C1 segment of cervical spinal cord (tissue), 14 donors: ENCODE data around the gene CFAP61.

Source experiments
- DNase-seq, 14 donors: peaks; one replicate each; lab custom pipeline; 2025; lab: John Stamatoyannopoulos, UW

Gene CFAP61

DNA sequence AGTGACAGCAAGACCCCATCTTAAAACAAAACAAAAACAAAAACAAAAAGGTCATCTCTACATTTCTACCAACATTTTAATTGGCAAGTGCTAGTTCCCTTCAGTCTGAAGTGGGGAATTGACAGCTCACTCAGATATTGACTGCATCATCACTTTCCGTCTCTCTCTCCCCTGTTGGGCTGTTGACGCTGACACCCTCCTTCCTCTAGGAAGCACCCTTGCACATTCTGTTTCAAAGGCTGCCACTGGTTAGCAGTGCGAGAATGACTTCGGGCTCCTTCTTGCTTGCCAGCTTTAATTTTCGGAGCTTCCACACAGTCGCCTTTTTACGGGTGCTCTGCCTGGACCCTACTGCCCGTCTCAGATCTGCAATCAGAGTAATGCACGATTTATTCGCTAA, 218.9 kb downstream of the CFAP61 start:
- DNase-seq = no peak

DNA sequence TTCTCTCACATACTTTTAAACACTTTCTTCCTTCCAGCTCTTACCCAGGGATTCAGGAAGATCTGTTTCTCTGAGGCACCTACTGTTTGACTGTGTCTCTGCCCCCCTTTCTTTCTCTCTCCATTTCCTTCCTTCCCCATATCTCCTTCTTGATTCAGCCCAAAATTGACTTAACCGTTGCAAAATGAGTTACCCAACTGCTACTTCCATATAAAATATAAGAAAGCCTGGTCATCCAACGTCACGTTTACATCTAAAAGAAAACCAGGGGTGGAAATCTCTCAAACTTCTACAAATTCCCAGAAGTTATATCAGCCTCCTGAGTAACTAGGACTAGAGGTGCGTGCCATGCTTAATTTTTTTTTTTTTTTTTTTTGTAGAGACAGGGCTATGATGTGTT, 220.4 kb downstream of the CFAP61 start:
- DNase-seq = no peak

DNA sequence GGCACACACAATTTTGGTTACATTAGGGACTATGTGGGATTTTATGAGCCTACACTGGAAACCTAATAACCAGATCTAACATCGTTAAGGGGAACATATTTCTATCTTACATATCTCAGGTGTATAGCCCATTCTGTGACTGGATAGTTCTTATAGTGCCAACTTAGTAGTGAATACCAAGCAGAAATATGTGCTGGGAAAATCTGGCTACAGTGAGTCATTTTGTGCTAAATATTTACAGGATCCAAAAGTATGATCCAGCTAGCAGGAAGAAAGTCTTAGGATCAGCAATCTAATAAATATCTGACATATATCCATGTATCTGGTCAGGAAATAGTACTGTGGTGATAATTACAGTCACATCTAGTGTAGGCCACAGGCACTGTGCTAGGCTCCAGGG, 221.0 kb downstream of the CFAP61 start:
- DNase-seq = no peak

DNA sequence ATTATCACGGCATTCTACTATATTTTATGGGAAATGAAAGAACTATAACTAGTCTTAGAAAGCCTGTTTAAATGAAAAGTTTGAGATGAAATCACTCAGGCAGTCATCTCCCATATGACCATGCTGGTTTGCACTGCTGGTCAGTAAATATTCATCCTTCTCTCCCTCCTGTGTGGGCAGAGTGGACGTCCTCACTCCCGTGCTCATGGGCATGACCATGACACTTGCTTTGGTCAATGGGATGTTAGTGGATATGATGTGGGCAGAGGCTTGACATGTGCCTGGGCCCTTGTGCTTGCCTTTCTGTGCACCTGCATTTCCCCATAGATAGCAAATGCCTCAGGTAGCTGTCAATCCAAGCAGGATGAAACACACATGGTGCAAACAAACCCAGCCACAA, 222.5 kb downstream of the CFAP61 start:
- DNase-seq = no peak

DNA sequence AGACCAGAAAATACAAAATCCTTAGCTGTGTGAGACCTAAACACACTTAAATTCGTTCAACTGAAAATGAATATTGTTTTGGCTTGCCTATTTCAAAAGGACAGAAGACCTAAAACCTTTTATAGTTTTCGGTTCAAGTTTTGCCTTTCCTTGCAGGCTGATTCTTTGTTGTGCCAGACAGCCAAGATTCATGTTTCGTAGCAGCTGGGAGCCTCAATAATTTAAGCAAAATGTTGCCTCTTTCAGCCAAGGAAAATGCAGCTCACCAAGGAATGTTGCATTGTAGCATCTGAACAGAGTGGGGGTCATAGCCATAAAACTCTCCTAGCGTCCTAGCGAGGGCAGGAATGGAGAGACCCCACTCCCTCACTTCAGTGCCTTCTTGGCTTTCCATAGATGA, 223.3 kb downstream of the CFAP61 start:
- no peak for DNase-seq

DNA sequence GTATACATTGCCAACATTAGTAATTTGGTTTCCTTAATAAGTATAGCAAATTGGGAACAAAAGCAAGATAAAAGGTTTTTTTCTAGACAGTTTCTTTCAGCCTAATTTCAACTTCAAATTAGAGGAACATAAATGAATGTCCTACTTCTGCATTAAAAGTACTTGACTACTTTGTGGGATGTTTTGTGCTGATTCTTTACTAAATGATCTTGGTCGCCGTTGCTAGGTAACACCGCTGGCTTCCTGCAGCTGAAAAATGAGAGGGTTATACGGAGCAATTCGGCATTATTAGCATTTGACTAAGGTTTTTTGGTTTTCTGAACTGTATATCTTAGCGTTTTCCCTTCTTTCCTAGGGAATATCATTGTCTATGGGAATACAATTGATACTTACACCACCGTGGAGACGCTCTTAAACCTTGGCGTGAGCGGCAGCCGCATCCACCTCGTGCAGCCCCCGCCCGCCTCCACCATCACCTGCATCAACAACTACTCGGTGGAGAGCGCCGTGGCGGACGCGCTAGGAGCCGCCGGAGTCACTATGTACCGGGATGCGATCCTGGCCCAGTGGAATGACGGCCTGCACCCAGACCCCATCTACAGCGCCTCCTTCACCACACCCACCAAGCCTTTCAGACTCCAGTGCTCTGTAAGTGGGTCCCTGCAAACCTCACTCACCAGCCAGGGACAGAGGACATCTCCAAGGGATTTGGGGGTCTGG, 224.6 kb downstream of the CFAP61 start:
- DNase-seq = no peak

DNA sequence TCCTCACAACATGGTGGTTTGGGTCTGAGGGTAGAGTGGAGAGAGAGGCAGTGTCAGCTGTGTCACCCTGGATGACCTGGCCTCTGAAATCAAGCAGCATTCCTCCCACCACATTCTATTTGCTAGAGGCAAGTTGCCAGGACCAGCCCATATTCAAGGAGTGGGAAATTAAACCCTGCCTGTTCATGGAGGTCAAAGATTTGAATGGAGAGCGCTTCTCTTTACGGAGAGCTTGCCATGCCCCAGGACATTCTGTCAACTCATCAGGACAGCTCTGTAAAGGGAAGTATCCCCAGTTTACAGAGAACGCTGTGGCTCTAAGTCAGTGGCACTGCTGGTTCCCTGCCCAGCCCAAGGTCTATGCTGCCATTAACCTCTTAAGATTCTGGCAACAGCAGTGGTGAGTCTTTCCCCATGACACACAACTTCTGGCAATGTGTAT, 225.6 kb downstream of the CFAP61 start:
- no peak for DNase-seq

DNA sequence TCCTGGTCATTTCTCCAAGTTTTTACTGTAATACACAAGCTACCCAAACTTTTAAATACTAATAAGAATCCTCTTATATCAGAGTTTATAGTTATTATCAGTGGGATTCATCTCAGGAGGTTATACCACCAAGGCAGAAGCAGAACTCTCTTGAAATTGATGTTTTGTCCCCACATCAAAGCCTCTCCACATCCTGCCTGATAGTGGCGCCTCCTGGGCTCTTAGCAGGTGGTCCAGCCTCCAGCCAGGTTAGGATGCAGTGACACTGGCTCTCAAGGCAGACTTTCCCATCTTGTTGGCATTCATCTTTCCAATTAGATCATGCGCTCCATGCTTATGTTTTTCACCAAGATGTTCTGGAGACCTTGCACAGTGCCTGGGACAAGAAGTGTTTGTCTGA, 233.7 kb downstream of the CFAP61 start:
- DNase-seq = no peak

DNA sequence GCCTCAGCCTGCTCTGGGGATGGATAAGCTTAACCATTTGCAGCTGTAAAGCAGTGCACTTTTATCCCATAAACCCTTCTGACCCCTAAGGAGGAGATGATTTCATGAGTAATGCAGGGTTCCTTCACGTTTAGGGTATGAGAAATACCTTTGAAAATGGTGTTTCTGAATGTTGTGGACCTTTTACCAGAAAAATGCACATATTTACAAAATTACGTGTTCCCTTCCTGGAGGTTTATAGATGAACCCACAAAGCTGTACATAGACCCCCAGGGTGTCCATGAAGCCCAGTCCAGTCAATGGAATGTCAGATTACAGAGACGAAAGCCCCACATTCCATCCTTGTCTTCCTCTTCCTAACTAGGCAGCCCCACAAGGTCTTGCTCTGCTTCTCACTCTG, 237.0 kb downstream of the CFAP61 start:
- DNase-seq = no peak

DNA sequence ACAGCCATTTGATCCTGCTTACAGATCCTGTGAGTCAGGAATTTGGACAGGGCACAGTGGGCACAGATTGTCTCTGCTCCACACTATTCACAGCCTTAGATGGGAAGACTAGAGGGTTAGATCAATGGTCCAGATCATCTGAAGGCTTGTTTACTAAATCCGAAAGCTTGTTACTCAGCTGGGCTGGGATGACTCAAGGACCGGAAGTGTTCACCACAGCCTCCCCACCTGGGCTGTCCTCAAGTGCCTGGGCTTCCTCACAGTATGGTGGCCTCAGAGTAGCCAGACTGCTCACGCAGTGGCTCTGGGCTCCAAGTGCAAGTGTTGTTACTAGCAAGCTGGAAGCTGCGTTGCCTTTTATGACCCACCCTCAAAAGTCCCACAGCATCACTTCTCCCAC, 240.1 kb downstream of the CFAP61 start:
- DNase-seq = no peak

DNA sequence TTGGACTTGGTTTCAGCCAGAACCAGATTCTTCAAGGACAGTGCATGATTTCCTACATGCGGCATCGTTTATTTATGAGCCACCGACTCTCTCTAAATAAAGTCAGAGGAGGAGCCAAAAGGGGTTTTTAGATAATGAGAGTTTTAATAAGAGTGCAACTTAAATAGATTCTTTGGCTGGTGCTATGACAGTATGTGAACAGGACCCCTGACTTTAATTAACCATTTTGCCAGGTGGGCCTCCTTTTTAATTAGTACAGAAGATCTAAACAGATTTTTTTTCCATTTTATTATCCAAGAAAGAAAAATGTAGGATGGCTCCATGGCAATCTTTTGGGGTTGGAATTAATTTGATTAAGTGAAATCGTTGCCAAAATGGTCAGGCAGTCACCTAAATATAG, 240.8 kb downstream of the CFAP61 start:
- DNase-seq = no peak

DNA sequence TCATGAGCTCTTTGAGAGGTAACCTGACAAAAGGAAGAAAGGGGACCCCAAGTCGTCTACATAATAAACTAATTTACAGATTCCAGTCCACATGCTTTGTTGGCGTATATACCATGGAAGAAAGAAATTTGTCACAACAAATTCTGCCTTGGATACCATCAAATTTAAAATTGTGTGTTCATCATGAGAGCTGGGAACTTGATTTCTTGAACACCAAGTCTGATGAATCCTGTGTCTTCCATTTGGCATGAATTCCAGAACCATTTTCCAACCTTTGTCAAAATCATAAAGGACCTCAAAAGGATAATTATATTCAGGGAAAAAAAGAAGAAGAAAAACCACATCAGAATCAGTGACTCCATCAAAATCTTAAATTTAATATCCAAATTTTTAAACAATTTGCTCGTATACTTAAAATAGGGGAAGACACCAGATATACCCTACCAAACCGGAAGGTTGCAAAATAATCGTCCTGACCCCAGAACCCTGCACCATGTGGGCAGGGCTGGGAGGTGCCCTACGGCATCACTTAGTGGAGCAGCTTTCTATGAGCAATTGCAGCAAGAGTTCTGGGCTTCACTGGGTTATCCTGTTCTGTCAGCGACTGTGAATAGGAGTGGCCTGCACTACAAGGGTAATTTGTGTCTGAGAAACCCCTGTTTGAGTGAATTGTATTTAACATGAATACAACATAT, 241.5 kb downstream of the CFAP61 start:
- no peak for DNase-seq

DNA sequence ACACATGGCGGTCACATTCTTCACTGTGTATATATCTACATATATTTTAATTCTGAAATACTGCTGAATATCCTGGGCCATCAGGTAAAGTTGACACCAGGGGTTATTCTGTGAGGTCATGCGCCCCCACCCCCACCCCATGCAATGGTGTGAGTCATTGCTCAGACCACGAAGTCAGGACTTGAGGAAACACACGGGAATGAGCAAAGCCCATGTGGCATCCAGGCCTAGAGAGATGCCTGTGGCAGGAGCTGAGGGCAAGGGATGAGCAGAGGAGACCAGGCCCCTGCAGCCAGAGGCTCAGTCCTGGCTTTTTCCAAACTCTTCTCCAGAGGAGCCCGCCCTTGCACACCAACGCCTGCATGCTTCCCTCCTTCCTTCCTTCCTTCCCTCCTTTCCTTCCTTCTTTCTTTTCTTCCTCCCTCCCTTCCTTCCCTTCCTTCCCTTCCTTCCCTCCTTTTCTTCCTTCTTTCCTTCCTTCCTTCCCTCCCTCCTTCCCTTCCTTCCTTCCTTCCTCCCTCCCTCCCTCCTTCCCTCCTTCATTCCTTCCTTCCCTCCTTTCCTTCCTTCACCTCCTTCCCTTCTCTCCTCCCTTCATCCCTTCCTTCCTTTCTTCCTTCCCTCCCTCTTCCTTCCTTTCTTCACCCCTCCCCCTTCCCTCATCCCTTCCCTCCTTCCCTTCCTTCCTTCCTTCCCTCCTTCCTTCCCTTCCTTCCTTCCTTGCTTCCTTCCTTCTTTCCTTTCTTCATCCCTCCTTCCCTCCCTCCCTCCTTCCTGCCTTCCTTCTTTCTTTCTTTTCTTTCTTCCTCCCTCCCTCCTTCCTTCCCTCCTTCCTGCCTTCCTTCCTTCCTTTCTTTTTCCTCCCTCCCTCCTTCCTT, 243.5 kb downstream of the CFAP61 start:
- DNase-seq = no peak

DNA sequence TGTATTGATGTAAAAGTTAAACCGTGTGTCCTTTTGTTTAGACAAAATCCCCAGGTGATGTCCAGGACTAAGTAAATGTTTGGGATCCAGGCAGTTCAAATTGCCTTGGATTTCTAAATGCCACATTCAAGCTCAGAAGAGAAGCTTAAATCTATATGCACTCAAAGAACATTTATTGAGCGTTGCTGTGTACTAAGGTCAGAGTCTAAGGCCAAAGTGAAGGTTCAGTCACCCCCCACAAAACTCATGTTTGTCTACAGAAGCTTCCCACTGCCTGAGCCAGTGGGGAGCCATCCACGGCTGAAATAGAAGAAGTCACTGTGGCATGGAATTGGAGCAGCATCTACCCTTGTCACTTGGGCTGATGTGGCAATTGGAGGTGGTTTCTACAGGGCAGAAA, 244.8 kb downstream of the CFAP61 start:
- DNase-seq = no peak

DNA sequence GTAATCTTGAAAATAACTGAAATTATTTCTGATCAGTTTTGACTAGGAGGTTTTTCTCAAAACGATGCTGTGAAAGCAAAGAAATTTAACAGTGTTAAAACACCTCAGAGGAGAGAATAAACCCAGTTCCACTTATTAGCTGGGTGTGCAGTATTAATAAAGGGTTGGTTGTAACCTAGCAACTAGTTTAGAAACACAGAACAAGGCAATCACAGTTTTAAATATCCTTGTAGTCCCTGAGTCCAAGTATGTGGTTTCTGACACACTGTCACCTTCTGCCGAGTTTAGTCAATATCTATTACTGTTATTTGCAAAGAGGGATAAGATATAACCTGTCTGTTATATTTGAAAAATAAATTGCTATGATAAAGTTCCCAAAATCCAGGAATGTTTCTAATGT, 245.4 kb downstream of the CFAP61 start:
- DNase-seq = no peak

DNA sequence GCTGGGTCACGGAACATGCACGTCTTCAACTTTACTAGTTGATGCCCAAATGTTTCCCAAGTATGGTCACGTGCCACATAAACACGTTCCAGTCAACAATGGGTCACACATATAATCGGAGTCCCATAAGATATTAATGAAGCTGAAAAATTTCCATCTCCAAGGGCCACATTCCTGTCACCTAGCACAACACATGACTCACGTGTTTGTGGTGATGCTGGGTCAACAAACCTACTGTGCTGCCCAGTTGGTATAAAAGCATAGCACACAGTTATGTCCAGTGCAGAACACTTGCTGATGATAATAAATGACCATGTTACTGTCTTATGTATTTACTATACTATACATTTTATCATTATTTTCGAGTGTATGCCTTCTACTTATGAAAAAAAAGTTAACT, 247.6 kb downstream of the CFAP61 start:
- DNase-seq = no peak

DNA sequence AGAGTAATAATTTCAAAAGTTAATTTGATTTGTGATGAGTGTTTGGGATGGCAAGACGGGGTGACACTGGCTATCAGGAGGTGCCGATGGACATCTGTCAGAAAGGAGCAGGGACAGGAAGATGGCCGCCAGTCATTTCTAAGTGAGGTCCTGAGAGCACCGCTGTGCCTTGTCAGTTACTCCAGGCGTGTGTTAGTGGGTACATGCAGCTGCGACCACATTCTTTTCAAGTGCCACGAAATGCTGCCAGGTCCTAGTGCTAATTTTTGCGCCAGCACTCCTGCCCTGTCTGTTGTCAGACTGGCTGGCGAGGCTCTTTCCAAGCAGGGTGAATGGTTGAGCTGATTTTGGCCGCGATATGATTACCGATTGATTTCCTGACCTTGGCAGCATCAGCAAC, 251.0 kb downstream of the CFAP61 start:
- no peak for DNase-seq

DNA sequence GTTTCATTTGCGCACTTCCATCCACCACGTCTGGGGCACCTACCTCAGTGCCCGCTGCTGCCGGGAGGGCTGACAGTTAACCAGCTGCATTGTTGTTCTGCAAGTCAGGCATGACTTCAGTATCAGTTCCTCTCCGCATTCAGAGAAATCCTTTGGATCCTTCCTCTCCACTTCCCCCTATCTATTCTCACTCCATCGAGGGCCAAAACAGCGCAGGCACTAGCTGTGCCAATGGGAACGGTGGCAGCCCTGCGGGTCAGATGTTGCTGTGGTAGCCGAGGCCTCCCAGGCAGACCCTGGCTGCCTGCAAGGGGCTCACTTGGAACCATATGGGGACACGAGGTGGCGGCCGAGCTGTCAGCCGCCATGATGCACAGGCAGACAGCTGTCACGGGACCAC, 251.4 kb downstream of the CFAP61 start:
- peak in 8 of 14 donors; percentile 2 to 32 (median 14) for DNase-seq

DNA sequence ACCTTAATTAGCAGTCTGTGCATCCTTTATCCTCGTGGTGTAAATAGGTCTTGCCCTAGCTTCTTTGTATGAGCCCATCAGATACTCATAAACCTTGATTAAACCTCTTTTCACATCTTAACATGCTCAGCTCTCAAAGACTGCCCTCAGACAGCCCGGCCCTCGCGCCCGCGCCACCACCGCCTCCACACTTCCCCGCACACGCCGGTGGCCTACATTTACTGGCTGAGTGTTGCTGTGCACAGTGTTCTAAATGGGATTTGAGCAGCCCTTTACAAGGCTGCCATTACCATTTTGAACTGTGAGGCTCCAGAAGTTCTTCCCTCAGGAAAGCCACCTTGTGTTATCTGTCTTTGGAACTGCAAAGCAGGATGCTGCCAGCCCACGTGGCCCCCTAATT, 252.6 kb downstream of the CFAP61 start:
- DNase-seq = no peak

DNA sequence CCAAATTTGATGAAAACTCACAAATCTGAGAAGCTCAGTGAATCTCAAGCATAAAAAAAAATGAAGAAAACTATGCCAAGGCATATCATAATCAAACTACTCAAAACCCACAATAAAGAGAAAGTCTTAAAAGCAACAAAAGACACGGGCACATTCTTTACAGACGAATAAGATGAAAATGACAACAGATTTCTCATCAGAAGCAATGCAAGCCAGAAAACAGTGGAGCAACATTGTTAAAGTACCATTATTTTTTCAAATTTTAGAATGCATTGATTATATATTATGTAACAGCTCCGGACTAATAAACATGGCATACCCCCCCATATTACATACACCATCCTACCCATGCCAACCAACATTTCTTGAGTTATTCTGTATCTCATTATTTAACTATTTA, 260.2 kb downstream of the CFAP61 start:
- DNase-seq = no peak

DNA sequence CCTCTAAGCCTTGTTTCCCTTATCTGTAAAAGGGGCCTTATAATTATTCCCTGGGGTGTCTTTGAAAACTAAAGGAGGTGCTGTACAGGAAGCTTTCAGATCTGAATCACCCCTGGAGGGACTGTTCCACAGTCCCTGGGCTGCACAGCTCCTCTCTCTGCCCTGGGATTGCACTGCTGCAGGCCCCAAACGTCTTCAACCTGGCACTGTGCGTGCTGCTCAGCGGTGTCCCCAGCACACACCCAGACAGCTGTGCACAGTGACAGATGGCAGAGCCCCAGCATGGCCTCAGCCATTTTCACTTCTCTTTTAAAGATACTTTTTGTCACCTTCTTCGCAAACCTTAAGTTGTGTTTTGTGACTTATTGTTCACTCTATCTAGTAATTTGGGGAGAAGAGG, 264.9 kb downstream of the CFAP61 start:
- no peak for DNase-seq

DNA sequence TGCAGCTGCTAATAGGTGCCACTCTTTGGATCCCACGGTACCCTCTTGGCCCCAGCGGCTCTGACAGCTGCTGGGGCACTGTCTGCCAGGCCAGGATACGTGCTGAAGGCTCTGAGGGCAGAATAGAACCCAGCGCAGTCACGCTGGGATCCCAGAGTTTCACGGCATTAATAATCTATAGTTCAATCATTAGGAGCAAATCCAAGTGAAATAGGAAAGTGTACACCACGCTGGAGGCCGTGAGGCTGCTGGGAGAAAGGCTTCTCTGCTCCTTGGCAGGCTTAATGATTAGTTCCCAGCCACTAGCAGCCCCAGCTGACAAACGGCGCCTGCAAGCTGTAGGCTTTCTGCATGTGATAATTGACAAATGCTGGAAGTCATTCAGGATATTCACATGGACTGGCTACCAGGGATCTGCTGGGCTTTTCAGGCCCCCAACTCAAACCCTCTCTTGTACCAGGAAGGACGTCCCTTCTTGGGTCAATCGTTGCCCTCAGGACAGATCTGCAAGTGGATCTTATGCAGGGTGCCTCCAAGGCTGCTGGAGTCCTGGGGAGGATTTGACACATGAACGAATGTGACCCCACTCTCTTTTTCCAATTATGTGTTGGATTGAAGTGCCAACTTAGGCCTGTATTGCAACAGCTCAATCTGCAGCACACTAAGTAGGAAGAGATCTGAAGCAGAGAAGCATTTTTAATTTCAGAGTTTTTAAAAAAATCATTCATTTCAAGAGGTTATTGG, 265.5 kb downstream of the CFAP61 start:
- DNase-seq = peak in 1 of 14 donors; percentile 4
